ENCODE measurements around the gene PAQR3. TPM values are rescaled to one million over a fixed set of nuclear protein-coding genes. Genes with fewer than 3 reads are reported as not detected.

Gene PAQR3
- total and polyA plus RNA-seq, 5 donors from 2014 or later, result 6.5 to 23.5 (median 11.2) TPM

DNA sequence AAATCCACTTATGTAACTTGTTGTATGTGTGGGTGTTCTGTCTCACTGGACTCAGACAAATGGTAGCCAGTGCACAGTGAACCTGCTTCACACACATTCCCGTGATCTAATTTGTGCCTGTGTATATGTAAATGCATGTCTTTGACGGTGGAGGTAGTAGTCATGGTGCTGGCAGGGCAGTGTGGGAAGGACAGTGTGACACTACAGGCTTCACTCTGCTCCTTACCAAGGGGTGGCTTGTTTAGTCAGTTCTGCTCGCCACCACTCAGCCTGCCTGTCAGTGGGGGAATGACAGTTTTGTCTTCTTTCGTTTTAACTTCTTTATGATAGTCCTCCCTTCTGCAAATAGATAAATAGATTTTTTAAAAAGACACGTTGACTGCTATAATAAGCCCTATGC, 17.7 kb upstream of the PAQR3 start:
- H3K27ac ChIP-seq (ENCODE audit: insufficient read depth, low read length, poor library complexity, severe bottlenecking), result no peak overlapping the region
- H3K4me3 Mint-ChIP-seq, result no peak overlapping the region
- no peaks in the 10 kb centered on the region for H3K4me1 Mint-ChIP-seq
- no peaks in the 10 kb centered on the region for H3K9me3 ChIP-seq (ENCODE audit: control insufficient read depth in 2 of 2, low read length in 2 of 2)
- no peaks in the 10 kb centered on the region for H3K36me3 Mint-ChIP-seq
- H3K4me3 ChIP-seq (ENCODE audit: low read depth, low read length), result no peak overlapping the region
- DNase-seq (no peak), ATAC-seq (ENCODE audit: low read depth in 2 of 2) (no peak)
- H3K27me3 Mint-ChIP-seq, result peaks cover 26% of the 10 kb centered on the region
- peaks cover 9% of the 10 kb centered on the region for H3K27me3 ChIP-seq (ENCODE audit: control insufficient read depth, insufficient read depth, low read length)
- H3K36me3 ChIP-seq (ENCODE audit: control insufficient read depth, insufficient read depth, low read length), result no peaks in the 10 kb centered on the region
- no peak overlapping the region for H3K27ac Mint-ChIP-seq
- no peaks in the 10 kb centered on the region for H3K9me3 Mint-ChIP-seq
- H3K4me1 ChIP-seq (ENCODE audit: control insufficient read depth, insufficient read depth, low read length, poor library complexity, severe bottlenecking), result no peaks in the 10 kb centered on the region

DNA sequence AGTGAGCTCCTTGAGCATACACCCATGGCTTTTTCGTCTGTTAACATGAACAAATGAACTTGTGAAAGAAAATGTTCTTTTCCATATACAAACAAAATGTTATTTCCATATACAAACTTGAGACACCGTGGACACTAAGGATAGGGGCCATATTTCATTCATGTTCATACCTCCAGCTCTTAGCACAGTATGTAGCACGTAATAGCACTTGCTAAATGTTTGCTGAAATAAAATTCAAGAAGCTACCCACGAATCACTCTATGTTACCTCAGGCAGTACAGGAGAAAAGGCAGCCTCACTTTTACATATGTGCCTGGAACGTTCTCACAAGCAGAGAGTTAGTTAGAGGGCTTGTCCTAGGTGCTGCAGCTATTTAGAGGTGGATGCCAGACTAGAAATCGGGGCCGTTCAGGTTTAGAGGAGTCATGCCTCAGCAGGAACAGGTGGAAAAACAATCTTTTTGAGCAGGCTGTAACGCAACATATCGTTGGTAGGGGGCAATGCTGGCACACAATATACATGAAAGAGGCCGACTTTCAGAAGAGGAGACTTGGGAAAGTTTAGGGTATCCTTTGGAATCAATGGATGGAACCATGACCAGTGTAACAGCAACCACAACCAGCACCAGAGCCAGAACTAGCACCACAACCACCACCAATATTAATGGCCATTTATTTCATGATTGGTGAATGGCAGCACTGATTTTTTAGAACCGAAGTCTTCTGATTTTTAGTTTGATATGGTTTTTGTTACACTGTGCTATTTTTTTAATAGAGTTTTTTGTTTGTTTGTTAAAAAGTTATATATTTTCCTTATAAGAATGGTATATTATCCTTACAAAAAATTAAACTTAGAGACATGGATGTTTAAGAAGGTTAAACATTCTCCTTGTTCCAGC, 14.8 kb upstream of the PAQR3 start:
- Mint-ChIP-seq H3K36me3 (no peaks in the 10 kb centered on the region), H3K4me1 (no peaks in the 10 kb centered on the region)

DNA sequence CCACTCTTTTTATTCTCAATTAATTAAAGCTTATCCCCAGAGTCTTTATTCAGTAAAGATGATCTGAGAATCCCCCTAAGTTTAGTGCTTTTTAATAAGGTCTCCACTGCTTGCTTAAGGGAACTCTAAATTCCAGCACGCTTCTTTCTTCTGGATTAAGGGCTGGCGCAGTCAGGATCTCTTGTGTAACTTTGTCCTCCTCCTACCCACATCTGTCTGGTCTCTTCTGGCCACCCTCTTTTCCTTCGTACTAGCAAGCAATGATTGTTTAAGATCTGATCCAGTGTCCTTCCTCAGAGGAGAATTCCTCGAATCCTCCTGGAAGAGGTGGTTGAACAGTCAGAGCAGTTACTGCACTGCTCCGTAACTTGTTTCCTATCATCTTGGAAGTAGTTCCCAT, 14.0 kb upstream of the PAQR3 start:
- no peaks in the 10 kb centered on the region for H3K9me3 ChIP-seq (ENCODE audit: control insufficient read depth in 2 of 2, low read length in 2 of 2)
- no peak overlapping the region for H3K4me3 Mint-ChIP-seq
- no peak overlapping the region for H3K27ac ChIP-seq (ENCODE audit: insufficient read depth, low read length, poor library complexity, severe bottlenecking)
- no peaks in the 10 kb centered on the region for H3K36me3 Mint-ChIP-seq
- no peaks in the 10 kb centered on the region for H3K9me3 Mint-ChIP-seq
- ATAC-seq (ENCODE audit: low read depth in 2 of 2) (no peak), DNase-seq (no peak)
- no peak overlapping the region for H3K27ac Mint-ChIP-seq
- peaks cover 33% of the 10 kb centered on the region for H3K27me3 Mint-ChIP-seq
- no peak overlapping the region for H3K4me3 ChIP-seq (ENCODE audit: low read depth, low read length)
- no peaks in the 10 kb centered on the region for H3K4me1 ChIP-seq (ENCODE audit: control insufficient read depth, insufficient read depth, low read length, poor library complexity, severe bottlenecking)
- H3K4me1 Mint-ChIP-seq, result no peaks in the 10 kb centered on the region
- H3K36me3 ChIP-seq (ENCODE audit: control insufficient read depth, insufficient read depth, low read length), result no peaks in the 10 kb centered on the region
- peaks cover 20% of the 10 kb centered on the region for H3K27me3 ChIP-seq (ENCODE audit: control insufficient read depth, insufficient read depth, low read length)

More for the DNA sequence above, 14.8 kb upstream of the PAQR3 start:
- Histone ChIP-seq H3K27ac (ENCODE audit: insufficient read depth, low read length, poor library complexity, severe bottlenecking) (no peak overlapping the region), H3K4me1 (ENCODE audit: control insufficient read depth, insufficient read depth, low read length, poor library complexity, severe bottlenecking) (no peaks in the 10 kb centered on the region), H3K36me3 (ENCODE audit: control insufficient read depth, insufficient read depth, low read length) (no peaks in the 10 kb centered on the region), H3K9me3 (ENCODE audit: control insufficient read depth in 2 of 2, low read length in 2 of 2) (no peaks in the 10 kb centered on the region), H3K4me3 (ENCODE audit: low read depth, low read length) (no peak overlapping the region), H3K27me3 (ENCODE audit: control insufficient read depth, insufficient read depth, low read length) (peaks cover 19% of the 10 kb centered on the region)
- no peaks in the 10 kb centered on the region for H3K9me3 Mint-ChIP-seq
- no peak for ATAC-seq (ENCODE audit: low read depth in 2 of 2)
- H3K27me3 Mint-ChIP-seq, result peaks cover 29% of the 10 kb centered on the region
- H3K27ac Mint-ChIP-seq, result no peak overlapping the region
- peak in 1 of 3 donors; percentile 5 for DNase-seq
- H3K4me3 Mint-ChIP-seq, result no peak overlapping the region

DNA sequence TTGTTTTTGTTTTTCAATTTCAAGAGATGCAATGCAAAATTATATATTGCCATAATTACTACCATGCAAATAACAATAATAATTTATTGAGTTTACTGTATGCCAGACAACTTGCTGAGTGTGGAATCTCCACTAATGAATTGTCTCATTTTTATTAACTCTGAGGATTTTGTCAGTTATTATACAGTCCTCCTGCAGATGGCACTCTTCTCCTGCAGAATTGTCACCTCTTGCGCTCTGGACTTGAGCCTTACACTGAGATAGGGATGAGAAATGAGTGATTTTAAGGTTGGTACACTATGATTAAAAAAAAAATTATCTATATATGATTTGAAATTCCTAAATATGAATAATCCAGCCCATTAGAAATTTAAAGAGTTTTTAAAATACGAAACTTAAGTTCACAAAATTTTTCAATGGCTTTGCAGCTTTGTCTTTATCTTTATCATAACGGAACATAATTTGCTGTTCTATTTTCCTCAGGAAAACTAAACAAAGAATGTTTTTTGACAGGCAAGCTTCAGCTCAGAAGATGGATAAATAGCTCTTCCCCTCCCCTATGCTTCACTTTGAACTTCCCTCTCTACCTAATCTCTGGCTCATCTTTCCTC, 12.7 kb upstream of the PAQR3 start:
- H3K27me3 ChIP-seq (ENCODE audit: control insufficient read depth, insufficient read depth, low read length), result peaks cover 28% of the 10 kb centered on the region
- Mint-ChIP-seq H3K4me3 (no peak overlapping the region), H3K27me3 (peaks cover 35% of the 10 kb centered on the region), H3K36me3 (peaks cover 3% of the 10 kb centered on the region), H3K27ac (no peak overlapping the region), H3K4me1 (no peaks in the 10 kb centered on the region), H3K9me3 (no peaks in the 10 kb centered on the region)
- no peaks in the 10 kb centered on the region for H3K4me1 ChIP-seq (ENCODE audit: control insufficient read depth, insufficient read depth, low read length, poor library complexity, severe bottlenecking)
- DNase-seq, result peak in 2 of 3 donors; percentile 47
- no peak overlapping the region for H3K27ac ChIP-seq (ENCODE audit: insufficient read depth, low read length, poor library complexity, severe bottlenecking)
- H3K9me3 ChIP-seq (ENCODE audit: control insufficient read depth in 2 of 2, low read length in 2 of 2), result no peaks in the 10 kb centered on the region
- peak; percentile 60 to 73 for ATAC-seq (ENCODE audit: low read depth in 2 of 2)
- H3K36me3 ChIP-seq (ENCODE audit: control insufficient read depth, insufficient read depth, low read length), result no peaks in the 10 kb centered on the region
- no peak overlapping the region for H3K4me3 ChIP-seq (ENCODE audit: low read depth, low read length)

DNA sequence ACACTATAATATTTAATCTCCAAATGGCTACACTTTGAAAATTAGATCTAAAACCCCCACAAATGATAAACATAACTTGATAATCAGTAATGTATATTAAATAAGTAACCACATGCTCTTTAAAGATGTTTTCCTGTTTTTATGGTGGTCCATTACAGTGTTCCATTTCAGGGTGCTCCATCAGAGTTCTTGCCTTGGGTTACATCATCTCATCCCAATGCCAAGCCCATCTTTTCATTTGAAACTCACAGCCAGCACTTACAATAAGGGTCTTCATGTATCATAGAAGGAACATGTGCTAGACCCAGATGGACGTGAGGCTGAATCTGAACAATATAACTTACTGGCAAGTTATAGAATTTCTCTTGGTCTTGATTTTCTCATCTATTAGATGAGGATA, 10.5 kb upstream of the PAQR3 start:
- Mint-ChIP-seq H3K4me1 (peaks cover 0 to 11% (median 4%) of the 10 kb centered on the region in 4 donors), H3K9me3 (no peaks in the 10 kb centered on the region), H3K36me3 (peaks cover 3% of the 10 kb centered on the region), H3K27me3 (peaks cover 49% of the 10 kb centered on the region), H3K4me3 (no peak overlapping the region), H3K27ac (no peak overlapping the region)
- no peaks in the 10 kb centered on the region for H3K9me3 ChIP-seq (ENCODE audit: control insufficient read depth in 2 of 2, low read length in 2 of 2)
- H3K27ac ChIP-seq (ENCODE audit: insufficient read depth, low read length, poor library complexity, severe bottlenecking), result no peak overlapping the region
- no peaks in the 10 kb centered on the region for H3K36me3 ChIP-seq (ENCODE audit: control insufficient read depth, insufficient read depth, low read length)
- DNase-seq, result no peak
- no peaks in the 10 kb centered on the region for H3K4me1 ChIP-seq (ENCODE audit: control insufficient read depth, insufficient read depth, low read length, poor library complexity, severe bottlenecking)
- no peak overlapping the region for H3K4me3 ChIP-seq (ENCODE audit: low read depth, low read length)
- peaks cover 31% of the 10 kb centered on the region for H3K27me3 ChIP-seq (ENCODE audit: control insufficient read depth, insufficient read depth, low read length)
- ATAC-seq (ENCODE audit: low read depth in 2 of 2), result no peak

DNA sequence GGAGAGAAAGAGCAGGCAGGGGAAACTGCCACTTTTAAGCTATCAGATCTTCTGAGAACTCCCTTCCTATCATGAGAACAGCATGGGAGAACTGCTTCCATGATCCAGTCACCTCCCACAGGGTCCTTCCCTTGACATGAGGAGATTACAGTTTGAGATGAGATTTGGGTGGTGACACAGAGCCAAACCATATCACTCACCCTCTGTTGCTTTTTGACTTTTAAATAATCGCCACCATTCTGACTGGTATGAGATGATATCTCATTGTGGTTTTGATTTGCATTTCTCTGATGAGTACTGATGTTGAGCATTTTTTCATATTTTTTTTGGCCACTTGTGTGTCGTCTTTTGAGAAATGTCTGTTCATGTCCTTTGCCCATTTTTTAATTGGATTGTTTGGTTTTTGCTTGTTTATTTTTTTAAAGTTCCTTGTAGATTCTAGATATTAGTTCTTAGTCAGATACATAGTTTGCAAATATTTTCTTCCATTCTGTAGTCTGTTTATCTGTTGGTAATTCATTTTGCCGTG, 6.5 kb upstream of the PAQR3 start:
- Mint-ChIP-seq H3K27me3 (peaks cover 50% of the 10 kb centered on the region), H3K4me3 (no peak overlapping the region), H3K27ac (no peak overlapping the region), H3K4me1 (peaks cover 0 to 11% (median 4%) of the 10 kb centered on the region in 4 donors), H3K9me3 (no peaks in the 10 kb centered on the region), H3K36me3 (peaks cover 3% of the 10 kb centered on the region)
- Histone ChIP-seq H3K4me3 (ENCODE audit: low read depth, low read length) (no peak overlapping the region), H3K4me1 (ENCODE audit: control insufficient read depth, insufficient read depth, low read length, poor library complexity, severe bottlenecking) (no peaks in the 10 kb centered on the region), H3K9me3 (ENCODE audit: control insufficient read depth in 2 of 2, low read length in 2 of 2) (no peaks in the 10 kb centered on the region), H3K36me3 (ENCODE audit: control insufficient read depth, insufficient read depth, low read length) (no peaks in the 10 kb centered on the region), H3K27me3 (ENCODE audit: control insufficient read depth, insufficient read depth, low read length) (peaks cover 29% of the 10 kb centered on the region), H3K27ac (ENCODE audit: insufficient read depth, low read length, poor library complexity, severe bottlenecking) (no peak overlapping the region)
- ATAC-seq (ENCODE audit: low read depth in 2 of 2) (peak; percentile 31 to 46), DNase-seq (peak in 1 of 3 donors; percentile 24)

DNA sequence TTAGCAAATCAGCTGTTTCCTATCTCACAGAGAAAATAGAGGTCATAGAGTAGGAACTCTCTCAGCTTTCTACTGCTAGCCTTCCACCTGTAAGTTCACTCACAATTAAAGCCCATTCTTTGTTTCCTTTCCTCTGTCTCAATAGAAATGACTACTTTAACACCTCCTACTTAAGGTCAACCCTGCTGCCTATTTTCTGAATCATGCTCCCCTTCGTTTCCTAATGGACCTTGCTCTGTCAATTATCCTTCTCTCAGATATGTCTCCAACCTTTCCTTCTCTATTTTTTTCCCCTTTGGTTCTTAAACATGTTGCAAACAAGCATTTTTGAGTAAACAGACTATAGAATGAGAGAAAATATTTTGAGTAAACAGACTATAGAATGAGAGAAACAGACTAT, 5.1 kb upstream of the PAQR3 start:
- Histone ChIP-seq H3K4me3 (ENCODE audit: low read depth, low read length) (no peak overlapping the region), H3K9me3 (ENCODE audit: control insufficient read depth in 2 of 2, low read length in 2 of 2) (no peaks in the 10 kb centered on the region), H3K4me1 (ENCODE audit: control insufficient read depth, insufficient read depth, low read length, poor library complexity, severe bottlenecking) (peaks cover 8% of the 10 kb centered on the region), H3K27ac (ENCODE audit: insufficient read depth, low read length, poor library complexity, severe bottlenecking) (no peak overlapping the region), H3K27me3 (ENCODE audit: control insufficient read depth, insufficient read depth, low read length) (peaks cover 22% of the 10 kb centered on the region), H3K36me3 (ENCODE audit: control insufficient read depth, insufficient read depth, low read length) (no peaks in the 10 kb centered on the region)
- ATAC-seq (ENCODE audit: low read depth in 2 of 2), result no peak
- Mint-ChIP-seq H3K9me3 (peaks cover 0 to 2% (median 0%) of the 10 kb centered on the region in 7 donors), H3K4me1 (peaks cover 0 to 15% (median 6%) of the 10 kb centered on the region in 4 donors), H3K27ac (no peak overlapping the region), H3K27me3 (peaks cover 50% of the 10 kb centered on the region), H3K36me3 (peaks cover 3% of the 10 kb centered on the region), H3K4me3 (peak overlapping the region in 2 of 4 donors; percentile 18 to 27)
- DNase-seq, result no peak
